NT2/D1 (cell line): ENCODE measurements around the gene OSBPL10.

Experiments
- SUZ12 ChIP-seq: IDR thresholded peaks from 2 replicates; pipeline ENCODE4 v1.6.1; 2011; ENCODE audit not compliant: insufficient read length, insufficient read depth; ENCODE audit errors: extremely low read depth
- ZNF274 ChIP-seq: IDR thresholded peaks from 2 replicates; pipeline ENCODE4 v1.6.1; 2011; ENCODE audit warnings: mild to moderate bottlenecking, low read depth, low read length

- TF ChIP-seq ZNF274 (no peak), SUZ12 (no peak)
Observed at GRCh38 chr3:31750341-31750740, 230.7 kb downstream of the OSBPL10 start.
